K562 (cell line): ENCODE measurements around the gene ZNF837. TPM values are rescaled to one million over a fixed set of nuclear protein-coding genes. Genes with fewer than 3 reads are reported as not detected.

ENCODE experiments used
- AFF4 ChIP-seq: sonication (generic); formaldehyde crosslinking; IDR thresholded peaks from 2 replicates; pipeline ENCODE4 v1.8.0; 2023; ENCODE audit warnings: mild to moderate bottlenecking, missing genetic modification reagents
- ARNT ChIP-seq, 2 experiments: fragments of 450-650 bp; IDR thresholded peaks; 2 replicates each; pipeline ENCODE4 v1.6.1; 2016; ENCODE audit warnings: mild to moderate bottlenecking in 1 of 2
- CREB1 ChIP-seq, 2 experiments: sonication (generic) in 1 of 2; formaldehyde crosslinking in 1 of 2; IDR thresholded peaks; 2 replicates each; pipeline versions ENCODE4 v1.6.1 to v1.8.0; 2012 to 2022; ENCODE audit warnings: inconsistent platforms in 1 of 2, mild to moderate bottlenecking in 1 of 2, missing genetic modification reagents in 1 of 2, moderate library complexity in 1 of 2
- E2F5 ChIP-seq: sonication (generic); formaldehyde crosslinking; IDR thresholded peaks from 2 replicates; pipeline ENCODE4 v1.8.0; 2022; ENCODE audit warnings: mild to moderate bottlenecking, missing genetic modification reagents
- KDM1A ChIP-seq, 2 experiments: fragments of 450-650 bp; IDR thresholded peaks; 2 replicates each; pipeline ENCODE4 v1.6.1; 2016; ENCODE audit warnings: mild to moderate bottlenecking in 2 of 2
- MTA2 ChIP-seq: fragments of 450-650 bp; IDR thresholded peaks from 2 replicates; pipeline ENCODE4 v1.6.1; 2016; ENCODE audit warnings: low read depth
- NCOA6 ChIP-seq: fragments of 450-650 bp; IDR thresholded peaks from 2 replicates; pipeline ENCODE4 v1.6.1; 2017; ENCODE audit warnings: mild to moderate bottlenecking
- THRAP3 ChIP-seq: fragments of 450-650 bp; IDR thresholded peaks from 2 replicates; pipeline ENCODE4 v1.6.1; 2016; ENCODE audit warnings: mild to moderate bottlenecking, inconsistent platforms, borderline replicate concordance
- ZBTB2 ChIP-seq: fragments of 450-650 bp; IDR thresholded peaks from 2 replicates; pipeline ENCODE4 v1.6.1; 2016; ENCODE audit warnings: antibody characterized with exemption
- ZC3H4 ChIP-seq: sonication (generic); formaldehyde crosslinking; IDR thresholded peaks from 2 replicates; pipeline ENCODE4 v1.9.0; 2021; ENCODE audit warnings: missing genetic modification reagents, borderline replicate concordance
- ZNF407 ChIP-seq: fragments of 450-650 bp; IDR thresholded peaks from 2 replicates; pipeline ENCODE4 v1.6.1; 2016; ENCODE audit warnings: low read depth
- ZSCAN29 ChIP-seq: fragments of 450-650 bp; IDR thresholded peaks from 2 replicates; pipeline ENCODE4 v1.6.1; 2017
- polyA plus RNA-seq, 8 experiments: library from polyadenylated mRNA; depleted of rRNA in 4 of 8; stranded (reverse) in 5 of 8; unstranded in 3 of 8; fragments of >200 nt; fragmentation: Nextera tagmentation in 2 of 8; fragmentation: Illumina TruSeq in 1 of 8; extraction: Ambion mirVana in 2 of 8; extraction: Trizol in 1 of 8; gene quantifications; 2 replicates each; pipeline versions ENCODE4 v1.2.1 to v1.2.3, GENCODE V29; 2011 to 2014; ENCODE audit warnings: inconsistent platforms in 1 of 8, missing spikeins in 1 of 8
- total RNA-seq, 7 experiments: library from RNA; depleted of rRNA in 6 of 7; stranded (reverse); fragments of >200 nt in 6 of 7; fragmentation: Illumina TruSeq in 2 of 7; extraction: Trizol in 2 of 7; gene quantifications; 2 replicates each; pipeline versions ENCODE4 v1.2.1 to v1.2.3, GENCODE V29; 2011 to 2021; ENCODE audit warnings: low replicate concordance in 1 of 7
- TF ChIP-seq, protein P1 (sequence below): sonication (generic); formaldehyde crosslinking; IDR thresholded peaks from 2 replicates; pipeline ENCODE4 v1.8.0; 2022; ENCODE audit warnings: missing genetic modification reagents, mild to moderate bottlenecking, moderate library complexity, borderline replicate concordance

Gene ZNF837
- total and polyA plus RNA-seq, 9 of the 15 experiments (the other 6 are each of a cell fraction or from before 2014, with no cell fraction given): 0.11 to 2.1 (median 0.57) TPM; not detected in 4

DNA sequence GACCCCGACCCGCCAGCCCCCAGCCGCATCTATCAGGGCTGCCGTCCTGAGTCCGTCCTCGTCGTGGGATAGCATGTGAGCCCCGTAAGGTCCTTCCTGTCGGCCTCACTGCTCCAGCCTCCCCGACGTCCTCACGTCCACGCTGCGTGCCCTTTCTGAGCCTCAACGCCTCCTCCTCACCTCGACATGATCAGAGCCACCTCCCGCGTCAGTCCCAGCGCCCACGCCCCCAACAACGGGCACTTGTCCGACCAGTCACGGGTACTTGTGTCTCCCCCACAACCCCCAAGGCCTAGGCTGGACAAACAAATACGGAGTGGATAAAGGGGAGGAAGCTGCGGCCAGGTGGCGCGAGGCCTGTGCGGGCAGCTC is 18.9 kb downstream of the ZNF837 start (continued):
- TF ChIP-seq ZNF407 (peak; percentile 47; the same call in 1 of the 2 replicates), KDM1A (IDR thresholded peaks at IDR 0.05) (no peak), NCOA6 (peak; percentile 96), E2F5 (peak; percentile 44; the same call in 1 of the 2 replicates), ZSCAN29 (0 out of 2 replicates have a peak, but pooled peaks have one; percentile 63), THRAP3 (peak; percentile 63; the same call in 1 of the 2 replicates), ZC3H4 (peak; percentile 99), AFF4 (peak; percentile 92; the same call in 1 of the 2 replicates), ARNT (IDR thresholded peaks at IDR 0.05) (no peak), CREB1 (IDR thresholded peaks at IDR 0.05) (no peak), CREB1 (CRISPR knock-in tag; IDR thresholded peaks at IDR 0.05) (peak; percentile 20; the same call in 1 of the 2 replicates), ZBTB2 (peak; percentile 67; the same call in 1 of the 2 replicates), MTA2 (no peak)
- TF ChIP-seq, protein P1, sequence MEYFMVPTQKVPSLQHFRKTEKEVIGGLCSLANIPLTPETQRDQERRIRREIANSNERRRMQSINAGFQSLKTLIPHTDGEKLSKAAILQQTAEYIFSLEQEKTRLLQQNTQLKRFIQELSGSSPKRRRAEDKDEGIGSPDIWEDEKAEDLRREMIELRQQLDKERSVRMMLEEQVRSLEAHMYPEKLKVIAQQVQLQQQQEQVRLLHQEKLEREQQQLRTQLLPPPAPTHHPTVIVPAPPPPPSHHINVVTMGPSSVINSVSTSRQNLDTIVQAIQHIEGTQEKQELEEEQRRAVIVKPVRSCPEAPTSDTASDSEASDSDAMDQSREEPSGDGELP: peak; percentile 82; the same call in 1 of the 2 replicates
